Gastrocnemius medialis (tissue), 4 donors: Measurements from ENCODE around the gene WDR17. TPM values are rescaled to one million over a fixed set of nuclear protein-coding genes. Genes with fewer than 3 reads are reported as not detected.

ENCODE experiments used
- ATAC-seq, 2 donors: fragments of 150-250 bp; one replicate each; pipeline ENCODE4 v1.9.1; 2016
- DNase-seq, 2 donors: peaks; one replicate each; pipeline ENCODE4 v3.0.0-alpha.2; 2019
- H3K27ac ChIP-seq, 4 donors: fragments of 200-600 bp; sonication (generic); 1 replicate in 1 of 4; 2 replicates in 3 of 4; pipeline ENCODE4 v1.5.1; 2016 to 2018; ENCODE audit warnings: mild to moderate bottlenecking in 2 of 4, moderate library complexity in 1 of 4
- H3K27me3 ChIP-seq, 3 donors: fragments of 200-600 bp; sonication (generic) in 2 of 3; 1 replicate in 1 of 3; 2 replicates in 2 of 3; pipeline versions ENCODE4 v1.5.1 to v1.6.0; 2016 to 2019; ENCODE audit warnings: mild to moderate bottlenecking in 1 of 3, moderate library complexity in 1 of 3
- H3K36me3 ChIP-seq, 2 donors: fragments of 200-600 bp; sonication (generic) in 1 of 2; one replicate each; pipeline ENCODE4 v1.5.1; 2017 to 2018
- H3K4me1 ChIP-seq, 2 donors: fragments of 200-600 bp; sonication (generic) in 1 of 2; one replicate each; pipeline ENCODE4 v1.5.1; 2016 to 2017; ENCODE audit warnings: mild to moderate bottlenecking in 2 of 2
- H3K4me3 ChIP-seq, 4 donors: fragments of 200-600 bp; sonication (generic) in 3 of 4; 1 replicate in 1 of 4; 2 replicates in 3 of 4; pipeline ENCODE4 v1.5.1; 2016 to 2019; ENCODE audit warnings: mild to moderate bottlenecking in 2 of 4
- H3K9me3 ChIP-seq, 3 donors: fragments of 200-600 bp; sonication (generic) in 2 of 3; 1 replicate in 1 of 3; 2 replicates in 2 of 3; pipeline ENCODE4 v1.5.1; 2016 to 2019
- CTCF ChIP-seq, 5 experiments: fragments of 450-650 bp in 3 of 5; fragments of 200-600 bp in 2 of 5; sonication (generic) in 2 of 5; IDR thresholded peaks in 4 of 5; conservative IDR thresholded peaks in 1 of 5; 1 replicate in 4 of 5; 2 replicates in 1 of 5; pipeline ENCODE4 v1.5.1; 2016 to 2019; ENCODE audit warnings: antibody characterized with exemption in 5 of 5, mild to moderate bottlenecking in 3 of 5, moderate library complexity in 3 of 5
- POLR2A ChIP-seq, 2 donors: fragments of 450-650 bp; IDR thresholded peaks; one replicate each; pipeline ENCODE4 v1.6.1; 2017; ENCODE audit warnings: antibody characterized with exemption in 2 of 2, mild to moderate bottlenecking in 2 of 2, moderate library complexity in 2 of 2
- in situ Hi-C, 4 donors: fragments of 200-750 bp; cut with MboI; loops; one replicate each; pipeline versions ENCODE4 v1.15.0 to v1.8.0; 2017; ENCODE audit warnings: low sequenced_read_pairs in 4 of 4
- intact Hi-C: fragments of 100-400 bp; cut with DNase I; formaldehyde crosslinking; loops from one replicate; pipeline ENCODE4 v1.15.1; 2023; ENCODE audit warnings: low total_unique reads
- total RNA-seq, 4 donors: library from RNA; depleted of rRNA; stranded (reverse); fragments of >200 nt; gene quantifications; one replicate each; pipeline versions ENCODE4 v1.1.0 to v1.2.3, GENCODE V29; 2016

Gene WDR17
- total RNA-seq, 4 donors from 2014 or later = 0.10 to 0.36 (median 0.14) TPM

- no peaks in the 10 kb centered on the region for H3K27me3 ChIP-seq
- H3K4me3 ChIP-seq = no peak overlapping the region
- ATAC-seq = no peak
- TF ChIP-seq CTCF (IDR thresholded peaks at IDR 0.05 in 4 of 5, conservative IDR thresholded peaks at IDR 0.05 in 1 of 5) = no peak
- no peak for TF ChIP-seq POLR2A (IDR thresholded peaks at IDR 0.05)
- H3K9me3 ChIP-seq = no peaks in the 10 kb centered on the region
- no peaks in the 10 kb centered on the region for H3K36me3 ChIP-seq
- DNase-seq = no peak
- no peak overlapping the region for H3K27ac ChIP-seq
- no peaks in the 10 kb centered on the region for H3K4me1 ChIP-seq
- in situ Hi-C loops = loop anchor here in 2 of 4 donors (25.0 kb wide), 1 partner anchor 305 kb away; no protein-coding TSS in a partner anchor
- intact Hi-C loops = loop anchor here (5.0 to 10.0 kb wide), 2 partner anchors 310 to 1013 kb away; no protein-coding TSS in a partner anchor
Measured at GRCh38 chr4:176031922-176032321, 33.7 kb upstream of the WDR17 start.

GRCh38 chr4:176032454-176032853, 33.2 kb upstream of the WDR17 start:
- in situ Hi-C loops = loop anchor here in 2 of 4 donors (25.0 kb wide), 1 partner anchor 305 kb away; no protein-coding TSS in a partner anchor
- DNase-seq = no peak
- Histone ChIP-seq H3K9me3 (no peaks in the 10 kb centered on the region), H3K27ac (no peak overlapping the region), H3K4me3 (no peak overlapping the region), H3K27me3 (no peaks in the 10 kb centered on the region), H3K36me3 (no peaks in the 10 kb centered on the region), H3K4me1 (no peaks in the 10 kb centered on the region)
- TF ChIP-seq POLR2A (IDR thresholded peaks at IDR 0.05) (no peak), CTCF (IDR thresholded peaks at IDR 0.05 in 4 of 5, conservative IDR thresholded peaks at IDR 0.05 in 1 of 5) (no peak)
- intact Hi-C loops = loop anchor here (5.0 to 10.0 kb wide), 2 partner anchors 310 to 1012 kb away; no protein-coding TSS in a partner anchor
- no peak for ATAC-seq

GRCh38 chr4:176034499-176034898, 31.1 kb upstream of the WDR17 start:
- Histone ChIP-seq H3K36me3 (no peaks in the 10 kb centered on the region), H3K4me3 (no peak overlapping the region), H3K4me1 (no peaks in the 10 kb centered on the region), H3K27ac (no peak overlapping the region), H3K9me3 (no peaks in the 10 kb centered on the region), H3K27me3 (no peaks in the 10 kb centered on the region)
- DNase-seq (no peak), ATAC-seq (no peak)
- peak; percentile 13 to 38 (median 26) for TF ChIP-seq CTCF (IDR thresholded peaks at IDR 0.05 in 4 of 5, conservative IDR thresholded peaks at IDR 0.05 in 1 of 5)
- no peak for TF ChIP-seq POLR2A (IDR thresholded peaks at IDR 0.05)
- intact Hi-C loops = loop anchor here (5.0 to 10.0 kb wide), 2 partner anchors 308 to 1010 kb away; no protein-coding TSS in a partner anchor
- in situ Hi-C loops = loop anchor here in 2 of 4 donors (25.0 kb wide), 1 partner anchor 303 kb away; no protein-coding TSS in a partner anchor

- intact Hi-C loops (loop anchor here (5.0 to 10.0 kb wide), 2 partner anchors 307 to 1010 kb away; no protein-coding TSS in a partner anchor), in situ Hi-C loops (loop anchor here in 2 of 4 donors (25.0 kb wide), 1 partner anchor 302 kb away; no protein-coding TSS in a partner anchor)
- Histone ChIP-seq H3K27ac (no peak overlapping the region), H3K36me3 (no peaks in the 10 kb centered on the region), H3K4me1 (no peaks in the 10 kb centered on the region), H3K4me3 (no peak overlapping the region), H3K27me3 (no peaks in the 10 kb centered on the region), H3K9me3 (no peaks in the 10 kb centered on the region)
- no peak for TF ChIP-seq POLR2A (IDR thresholded peaks at IDR 0.05)
- TF ChIP-seq CTCF (IDR thresholded peaks at IDR 0.05 in 4 of 5, conservative IDR thresholded peaks at IDR 0.05 in 1 of 5) = no peak
- ATAC-seq (no peak), DNase-seq (no peak)
Measured at GRCh38 chr4:176034936-176035335, 30.7 kb upstream of the WDR17 start.
